ENCODE data around the gene RPA1. TPM values are rescaled to one million over a fixed set of nuclear protein-coding genes. Genes with fewer than 3 reads are reported as not detected.
"Not testable (repeated sequence)": the region's sequence is repeated elsewhere in the genome, so short reads cannot be mapped to it uniquely, and the experiment has no call there.

The RPA1 gene
- total RNA-seq, 2 donors from 2014 or later, result 67.4 to 81.4 TPM

GRCh38 chr17:1800240-1800639, 29.6 kb upstream of the RPA1 start:
- Mint-ChIP-seq H3K27me3 (no peaks in the 10 kb centered on the region), H3K27ac (no peak overlapping the region), H3K4me1 (peaks cover 8% of the 10 kb centered on the region), H3K36me3 (ENCODE audit: low read depth) (peaks cover 2% of the 10 kb centered on the region), H3K4me3 (no peak overlapping the region)
- DNase-seq (no peak), ATAC-seq (no peak)
- no peaks in the 10 kb centered on the region for H3K9me3 ChIP-seq (ENCODE audit: control insufficient read depth, low read length, poor library complexity, severe bottlenecking)

GRCh38 chr17:1800712-1801111, 29.1 kb upstream of the RPA1 start:
- Mint-ChIP-seq H3K27me3 (no peaks in the 10 kb centered on the region), H3K36me3 (ENCODE audit: low read depth) (peaks cover 2% of the 10 kb centered on the region), H3K27ac (no peak overlapping the region), H3K4me3 (no peak overlapping the region), H3K4me1 (peaks cover 8% of the 10 kb centered on the region)
- no peak for ATAC-seq
- no peak for DNase-seq
- H3K9me3 ChIP-seq (ENCODE audit: control insufficient read depth, low read length, poor library complexity, severe bottlenecking), result no peaks in the 10 kb centered on the region

- Mint-ChIP-seq H3K36me3 (ENCODE audit: low read depth) (peaks cover under 1% of the 10 kb centered on the region), H3K27ac (peak overlapping the region; percentile 29), H3K4me1 (peaks cover under 1% of the 10 kb centered on the region), H3K27me3 (no peaks in the 10 kb centered on the region), H3K4me3 (no peak overlapping the region)
- H3K9me3 ChIP-seq (ENCODE audit: control insufficient read depth, low read length, poor library complexity, severe bottlenecking), result no peaks in the 10 kb centered on the region
- ATAC-seq (no peak), DNase-seq (no peak)
Measured at GRCh38 chr17:1802429-1802828, 27.4 kb upstream of the RPA1 start.

GRCh38 chr17:1803280-1803679, 26.5 kb upstream of the RPA1 start:
- no peak for DNase-seq
- Mint-ChIP-seq H3K4me3 (no peak overlapping the region), H3K36me3 (ENCODE audit: low read depth) (no peaks in the 10 kb centered on the region), H3K27ac (no peak overlapping the region), H3K4me1 (no peaks in the 10 kb centered on the region), H3K27me3 (no peaks in the 10 kb centered on the region)
- no peak for ATAC-seq
- no peaks in the 10 kb centered on the region for H3K9me3 ChIP-seq (ENCODE audit: control insufficient read depth, low read length, poor library complexity, severe bottlenecking)

GRCh38 chr17:1807890-1808289, 21.9 kb upstream of the RPA1 start:
- H3K36me3 Mint-ChIP-seq (ENCODE audit: low read depth), result no peaks in the 10 kb centered on the region
- ATAC-seq (no peak), DNase-seq (no peak)
- H3K9me3 ChIP-seq (ENCODE audit: control insufficient read depth, low read length, poor library complexity, severe bottlenecking), result no peaks in the 10 kb centered on the region
- H3K4me3 Mint-ChIP-seq, result no peak overlapping the region
- H3K27me3 Mint-ChIP-seq, result no peaks in the 10 kb centered on the region
- no peaks in the 10 kb centered on the region for H3K4me1 Mint-ChIP-seq
- no peak overlapping the region for H3K27ac Mint-ChIP-seq

- no peaks in the 10 kb centered on the region for H3K27me3 Mint-ChIP-seq
Measured at GRCh38 chr17:1808644-1809043, 21.2 kb upstream of the RPA1 start.

GRCh38 chr17:1809815-1810214, 20.0 kb upstream of the RPA1 start:
- H3K9me3 ChIP-seq (ENCODE audit: control insufficient read depth, low read length, poor library complexity, severe bottlenecking); ATAC-seq; H3K27me3 Mint-ChIP-seq; H3K4me3 Mint-ChIP-seq; H3K27ac Mint-ChIP-seq; H3K4me1 Mint-ChIP-seq; DNase-seq; H3K36me3 Mint-ChIP-seq (ENCODE audit: low read depth): not testable (repeated sequence)

More at GRCh38 chr17:1808644-1809043, 21.2 kb upstream of the RPA1 start:
- Mint-ChIP-seq H3K4me1 (no peaks in the 10 kb centered on the region), H3K4me3 (no peak overlapping the region), H3K27ac (no peak overlapping the region), H3K36me3 (ENCODE audit: low read depth) (no peaks in the 10 kb centered on the region)
- no peak for ATAC-seq
- DNase-seq, result no peak
- no peaks in the 10 kb centered on the region for H3K9me3 ChIP-seq (ENCODE audit: control insufficient read depth, low read length, poor library complexity, severe bottlenecking)

GRCh38 chr17:1810450-1811103, 19.2 kb upstream of the RPA1 start:
- no peaks in the 10 kb centered on the region for H3K9me3 ChIP-seq (ENCODE audit: control insufficient read depth, low read length, poor library complexity, severe bottlenecking)
- H3K4me1 Mint-ChIP-seq, result no peaks in the 10 kb centered on the region

GRCh38 chr17:1813088-1813487, 16.7 kb upstream of the RPA1 start:
- no peak overlapping the region for H3K4me3 Mint-ChIP-seq
- H3K27me3 Mint-ChIP-seq, result no peaks in the 10 kb centered on the region
- DNase-seq (no peak), ATAC-seq (no peak)
- peaks cover 7% of the 10 kb centered on the region for H3K4me1 Mint-ChIP-seq
- H3K36me3 Mint-ChIP-seq (ENCODE audit: low read depth), result no peaks in the 10 kb centered on the region
- H3K9me3 ChIP-seq (ENCODE audit: control insufficient read depth, low read length, poor library complexity, severe bottlenecking), result no peaks in the 10 kb centered on the region
- no peak overlapping the region for H3K27ac Mint-ChIP-seq

More at GRCh38 chr17:1810450-1811103, 19.2 kb upstream of the RPA1 start:
- ATAC-seq (no peak), DNase-seq (no peak)
- H3K27ac Mint-ChIP-seq, result no peak overlapping the region
- no peaks in the 10 kb centered on the region for H3K36me3 Mint-ChIP-seq (ENCODE audit: low read depth)
- no peak overlapping the region for H3K4me3 Mint-ChIP-seq
- H3K27me3 Mint-ChIP-seq, result no peaks in the 10 kb centered on the region

GRCh38 chr17:1820528-1821252, 9.1 kb upstream of the RPA1 start:
- ATAC-seq (no peak), DNase-seq (no peak)
- Mint-ChIP-seq H3K27ac (peak overlapping the region; percentile 84), H3K4me1 (peaks cover 19% of the 10 kb centered on the region), H3K27me3 (no peaks in the 10 kb centered on the region), H3K4me3 (no peak overlapping the region), H3K36me3 (ENCODE audit: low read depth) (peaks cover 7% of the 10 kb centered on the region)
- no peaks in the 10 kb centered on the region for H3K9me3 ChIP-seq (ENCODE audit: control insufficient read depth, low read length, poor library complexity, severe bottlenecking)

GRCh38 chr17:1829216-1829591, 601 bp upstream of the RPA1 start:
- ATAC-seq (peak; percentile 7), DNase-seq (no peak)
- H3K9me3 ChIP-seq (ENCODE audit: control insufficient read depth, low read length, poor library complexity, severe bottlenecking), result no peaks in the 10 kb centered on the region
- H3K36me3 Mint-ChIP-seq (ENCODE audit: low read depth), result no peaks in the 10 kb centered on the region
- H3K4me3 Mint-ChIP-seq, result peak overlapping the region; percentile 98
- peak overlapping the region; percentile 97 for H3K27ac Mint-ChIP-seq
- no peaks in the 10 kb centered on the region for H3K27me3 Mint-ChIP-seq
- peaks cover 36% of the 10 kb centered on the region for H3K4me1 Mint-ChIP-seq

GRCh38 chr17:1830288-1830687, 483 bp downstream of the RPA1 start:
- Mint-ChIP-seq H3K4me3 (peak overlapping the region; percentile 98), H3K36me3 (ENCODE audit: low read depth) (peaks cover under 1% of the 10 kb centered on the region), H3K27me3 (no peaks in the 10 kb centered on the region), H3K4me1 (peaks cover 41% of the 10 kb centered on the region), H3K27ac (peak overlapping the region; percentile 97)
- peak; percentile 4 for ATAC-seq
- no peak for DNase-seq
- H3K9me3 ChIP-seq (ENCODE audit: control insufficient read depth, low read length, poor library complexity, severe bottlenecking), result no peaks in the 10 kb centered on the region

- peaks cover 45% of the 10 kb centered on the region for H3K4me1 Mint-ChIP-seq
- no peak for DNase-seq
- peak overlapping the region; percentile 5 for H3K4me3 Mint-ChIP-seq
- H3K27me3 Mint-ChIP-seq, result no peaks in the 10 kb centered on the region
- H3K9me3 ChIP-seq (ENCODE audit: control insufficient read depth, low read length, poor library complexity, severe bottlenecking), result no peaks in the 10 kb centered on the region
- H3K36me3 Mint-ChIP-seq (ENCODE audit: low read depth), result peaks cover 2% of the 10 kb centered on the region
- no peak for ATAC-seq
- H3K27ac Mint-ChIP-seq, result peak overlapping the region; percentile 54
Measured at GRCh38 chr17:1834380-1835149, 4.8 kb downstream of the RPA1 start.

Measured in T-helper 17 cell (primary cell).